Effector memory CD4-positive, alpha-beta T cell (primary cell): ENCODE data around the gene SOWAHA.
A peak's percentile ranks its signal among the peaks of the same experiment; 100 is the strongest.

ENCODE experiments used
- DNase-seq, 3 donors: peaks; one replicate each; pipeline ENCODE4 v3.0.0-alpha.2; 2020
- H3K27ac ChIP-seq: 2 replicates; pipeline ENCODE4 v1.7.0; 2013; ENCODE audit warnings: mild to moderate bottlenecking, low read length, moderate library complexity; ENCODE audit not compliant: insufficient read depth, poor library complexity, severe bottlenecking
- H3K27me3 ChIP-seq: replicated peaks from 2 replicates; pipeline ENCODE4 v1.7.0; 2013; ENCODE audit warnings: mild to moderate bottlenecking, low read length; ENCODE audit not compliant: insufficient read depth, control insufficient read depth, poor library complexity, severe bottlenecking
- H3K36me3 ChIP-seq: 2 replicates; pipeline ENCODE4 v1.7.0; 2013; ENCODE audit warnings: mild to moderate bottlenecking, low read length, moderate library complexity; ENCODE audit not compliant: control insufficient read depth, insufficient read depth
- H3K4me1 ChIP-seq: 2 replicates; pipeline ENCODE4 v1.7.0; 2013; ENCODE audit warnings: low read length, mild to moderate bottlenecking; ENCODE audit not compliant: control insufficient read depth, insufficient read depth, poor library complexity, severe bottlenecking
- H3K4me3 ChIP-seq: 2 replicates; pipeline ENCODE4 v1.7.0; 2013; ENCODE audit warnings: low read length, low read depth, mild to moderate bottlenecking; ENCODE audit not compliant: insufficient read depth, poor library complexity, severe bottlenecking
- H3K9me3 ChIP-seq: 2 replicates; pipeline ENCODE4 v1.7.0; 2013; ENCODE audit warnings: mild to moderate bottlenecking, low read length, moderate library complexity; ENCODE audit not compliant: control insufficient read depth
- total RNA-seq, 3 donors: gene quantifications; one replicate each; lab custom pipeline; 2026; lab: John Stamatoyannopoulos, UW

The SOWAHA gene
- 0 reads per million in 3 donors for total RNA-seq

DNA sequence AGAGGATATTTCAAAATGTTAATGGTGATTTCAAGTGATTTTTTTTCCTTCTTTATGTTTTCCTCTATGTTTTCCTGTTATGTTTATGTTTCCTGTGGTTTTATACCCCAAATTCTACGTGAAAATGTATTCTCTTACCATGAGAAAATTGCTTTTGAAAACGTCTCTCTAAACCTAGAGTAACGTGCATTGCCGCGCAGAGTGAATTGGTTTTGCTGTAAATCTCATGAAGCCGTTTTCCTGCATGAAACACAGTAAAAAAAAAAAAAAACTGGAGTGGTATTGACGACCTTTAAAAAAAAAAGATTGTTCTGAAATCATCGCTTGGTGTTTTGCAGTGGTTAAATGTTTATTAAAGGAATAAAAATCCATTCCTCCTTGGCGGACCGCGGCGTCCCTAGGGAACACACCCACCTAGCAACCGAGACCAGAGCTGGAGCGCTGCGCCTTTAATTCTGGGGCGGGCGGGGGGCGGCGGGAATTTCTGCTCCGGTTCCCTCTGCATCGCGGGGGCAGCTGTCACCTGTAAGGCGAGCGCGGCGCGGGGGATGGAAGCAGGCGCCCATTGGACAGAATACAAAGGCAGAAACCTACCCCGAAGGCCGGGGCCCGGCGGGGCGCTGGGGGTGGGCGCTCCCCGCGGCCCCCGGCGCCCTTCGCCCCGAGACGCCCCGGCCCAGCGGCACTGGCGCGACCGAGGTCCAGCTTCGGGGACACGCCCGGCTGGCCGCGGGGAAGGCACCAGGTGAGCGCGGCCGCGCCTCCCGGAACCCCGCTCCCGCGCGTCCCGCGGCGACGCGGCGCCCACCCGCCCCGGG, at the start of gene SOWAHA:
Gene SOWAHA, plus strand, starts transcription at position 522 of the 818 bp plus-strand sequence. CDS start 320 bp downstream, outside the sequence.
- H3K27ac ChIP-seq: no peak within 1 kb of the TSS
- H3K9me3 ChIP-seq: no peaks in the 10 kb centered on the region
- peak within 1 kb of the TSS; percentile 55 for H3K4me3 ChIP-seq
- DNase-seq: no peak
- H3K36me3 ChIP-seq: no peaks in the 10 kb centered on the region
- H3K4me1 ChIP-seq: peaks cover 14% of the 10 kb centered on the region
- peaks cover 25% of the 10 kb centered on the region for H3K27me3 ChIP-seq

DNA sequence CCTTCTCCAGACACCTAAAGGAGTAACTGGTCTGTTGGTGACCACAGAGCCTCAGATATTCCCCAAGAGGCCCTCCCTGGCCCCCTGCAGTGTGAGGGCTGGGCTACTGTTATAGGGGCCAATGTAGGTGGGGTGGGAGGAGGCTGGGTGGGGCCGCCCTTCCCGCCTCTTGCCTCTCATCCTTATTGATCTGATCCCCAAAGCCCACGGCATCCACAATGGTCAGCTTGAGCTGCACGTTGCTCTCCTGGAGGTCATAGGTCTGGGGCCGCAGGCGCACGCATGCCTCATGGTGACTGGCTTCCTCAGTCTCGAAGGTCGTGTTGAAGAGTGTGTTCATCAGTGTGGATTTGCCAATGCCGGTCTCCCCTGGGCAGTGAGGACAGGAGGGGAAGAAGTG, 49.1 kb upstream of the SOWAHA start:
- Histone ChIP-seq H3K27ac (no peak overlapping the region), H3K9me3 (no peaks in the 10 kb centered on the region), H3K36me3 (no peaks in the 10 kb centered on the region), H3K27me3 (no peaks in the 10 kb centered on the region), H3K4me1 (no peaks in the 10 kb centered on the region), H3K4me3 (no peak overlapping the region)
- no peak for DNase-seq

DNA sequence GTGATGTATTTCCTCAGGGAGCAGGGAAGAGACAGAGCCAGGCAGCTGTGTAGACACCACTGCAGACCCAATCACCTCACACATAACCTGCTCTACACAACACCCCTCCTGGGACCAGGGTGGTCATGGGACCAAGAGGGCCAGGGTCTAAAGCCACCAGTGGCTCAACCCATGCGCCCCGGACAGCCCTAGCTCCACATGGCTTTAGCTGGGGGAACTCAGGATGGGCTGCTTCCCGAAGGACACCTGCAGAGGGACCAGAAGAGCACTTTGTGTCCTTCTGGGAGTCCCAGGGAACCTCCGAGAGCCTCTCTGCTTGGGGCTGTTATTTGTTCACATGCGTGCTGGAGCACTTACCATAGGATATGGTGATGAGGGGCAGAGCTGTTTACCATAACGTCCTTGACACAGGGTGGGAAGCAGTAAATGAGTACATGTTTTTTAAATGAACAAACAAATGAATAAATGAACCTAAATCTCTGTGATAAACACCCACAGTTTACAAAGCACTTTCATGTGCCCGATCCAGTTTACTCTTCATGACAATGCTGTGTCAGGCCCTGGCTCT, 48.3 kb upstream of the SOWAHA start:
- H3K27ac ChIP-seq: no peak overlapping the region
- H3K27me3 ChIP-seq: no peaks in the 10 kb centered on the region
- no peaks in the 10 kb centered on the region for H3K36me3 ChIP-seq
- no peaks in the 10 kb centered on the region for H3K4me1 ChIP-seq
- H3K4me3 ChIP-seq: no peak overlapping the region
- no peak for DNase-seq
- H3K9me3 ChIP-seq: no peaks in the 10 kb centered on the region

DNA sequence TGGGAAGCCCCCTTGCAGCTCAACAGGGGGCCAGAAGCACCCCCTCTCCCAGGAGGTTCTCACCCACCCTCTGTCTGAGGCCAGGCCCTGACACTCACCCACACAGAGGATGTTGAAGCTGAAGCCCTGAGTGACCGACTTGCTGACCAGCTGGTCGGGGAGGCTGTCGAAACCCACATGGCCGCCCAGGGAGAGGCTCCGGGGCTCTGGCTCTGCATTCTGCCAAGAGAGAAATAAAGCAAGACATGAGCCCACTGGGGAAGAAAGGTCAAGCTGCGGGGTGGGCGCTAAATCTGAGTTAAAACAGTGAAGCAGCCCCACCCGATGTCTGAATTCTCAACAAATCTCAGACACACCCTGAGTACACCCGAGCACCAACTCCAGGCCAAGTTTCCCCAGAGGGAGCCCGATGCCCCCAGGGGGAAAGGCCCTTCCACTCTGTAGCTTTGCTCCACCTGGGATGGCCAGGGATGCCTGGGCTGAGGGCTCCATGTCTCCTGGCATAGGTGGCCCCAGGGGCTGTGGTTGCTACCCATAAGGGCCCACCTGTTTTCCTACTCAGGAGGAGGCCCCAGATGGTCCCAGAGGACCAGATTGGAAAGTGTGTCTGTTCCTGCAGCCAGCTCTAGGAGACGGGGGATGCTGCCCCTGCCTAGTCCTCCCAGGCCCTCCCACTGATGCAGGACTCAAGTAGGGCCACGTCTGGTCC, 47.6 kb upstream of the SOWAHA start:
- H3K36me3 ChIP-seq: no peaks in the 10 kb centered on the region

DNA sequence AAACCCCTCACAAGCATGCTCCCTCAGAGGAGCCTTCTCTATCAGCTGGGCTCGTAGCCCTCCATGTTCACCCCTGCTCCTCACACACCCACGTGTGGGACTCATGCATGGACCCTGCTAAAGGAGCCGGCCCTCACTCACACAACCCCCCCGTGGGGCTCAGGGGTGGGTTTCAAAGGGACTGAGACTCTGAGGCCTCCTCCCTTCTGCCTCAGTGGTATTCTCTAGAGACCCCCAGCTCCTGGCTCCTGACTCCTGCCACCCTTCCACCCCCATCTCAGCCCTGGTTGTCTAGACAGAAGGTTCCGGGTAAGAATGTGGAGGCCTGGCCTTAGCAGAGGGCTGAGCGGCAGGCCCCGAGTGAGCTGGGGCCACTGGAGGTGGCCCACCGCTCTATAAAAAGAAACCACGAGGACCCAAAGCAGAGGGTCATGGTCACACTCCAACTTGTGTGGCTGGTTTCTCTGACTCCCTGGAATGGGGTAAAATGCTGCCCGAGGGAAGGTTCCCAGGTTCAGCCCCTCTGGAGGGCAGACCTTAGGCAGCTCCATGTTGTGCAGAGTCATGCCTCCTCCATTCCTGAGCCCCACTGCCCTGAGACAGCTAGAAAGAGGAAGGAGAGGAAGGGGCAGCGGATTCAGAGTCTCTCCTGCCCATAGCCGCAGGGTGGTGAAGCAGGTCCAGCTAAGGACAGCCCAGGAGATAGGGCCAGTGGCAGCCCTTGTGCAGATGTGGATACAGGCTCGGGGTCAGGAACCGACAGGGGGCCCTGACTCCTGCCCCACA, 46.9 kb upstream of the SOWAHA start:
- DNase-seq: no peak
- Histone ChIP-seq H3K4me3 (no peak overlapping the region), H3K9me3 (no peaks in the 10 kb centered on the region), H3K36me3 (no peaks in the 10 kb centered on the region), H3K4me1 (no peaks in the 10 kb centered on the region), H3K27me3 (no peaks in the 10 kb centered on the region), H3K27ac (no peak overlapping the region)

More for the DNA sequence above, 47.6 kb upstream of the SOWAHA start:
- H3K4me1 ChIP-seq: no peaks in the 10 kb centered on the region
- no peaks in the 10 kb centered on the region for H3K9me3 ChIP-seq
- DNase-seq: no peak
- H3K27ac ChIP-seq: no peak overlapping the region
- no peaks in the 10 kb centered on the region for H3K27me3 ChIP-seq
- H3K4me3 ChIP-seq: no peak overlapping the region

DNA sequence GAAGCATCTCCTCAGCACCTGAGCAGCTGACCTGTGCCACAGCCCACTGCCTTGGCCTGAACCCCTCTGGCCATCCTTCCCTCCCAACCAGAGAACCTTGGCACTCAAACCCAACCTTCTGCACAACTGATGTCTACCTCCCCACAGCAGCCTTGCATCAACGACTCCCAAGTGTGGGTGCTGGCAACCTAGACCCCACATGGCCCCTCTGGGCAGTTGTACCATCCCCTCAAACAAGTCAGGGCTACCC, 46.4 kb upstream of the SOWAHA start:
- H3K27me3 ChIP-seq: no peaks in the 10 kb centered on the region
- H3K4me1 ChIP-seq: no peaks in the 10 kb centered on the region
- no peak overlapping the region for H3K4me3 ChIP-seq
- no peak overlapping the region for H3K27ac ChIP-seq
- H3K9me3 ChIP-seq: no peaks in the 10 kb centered on the region
- no peak for DNase-seq
- H3K36me3 ChIP-seq: no peaks in the 10 kb centered on the region

DNA sequence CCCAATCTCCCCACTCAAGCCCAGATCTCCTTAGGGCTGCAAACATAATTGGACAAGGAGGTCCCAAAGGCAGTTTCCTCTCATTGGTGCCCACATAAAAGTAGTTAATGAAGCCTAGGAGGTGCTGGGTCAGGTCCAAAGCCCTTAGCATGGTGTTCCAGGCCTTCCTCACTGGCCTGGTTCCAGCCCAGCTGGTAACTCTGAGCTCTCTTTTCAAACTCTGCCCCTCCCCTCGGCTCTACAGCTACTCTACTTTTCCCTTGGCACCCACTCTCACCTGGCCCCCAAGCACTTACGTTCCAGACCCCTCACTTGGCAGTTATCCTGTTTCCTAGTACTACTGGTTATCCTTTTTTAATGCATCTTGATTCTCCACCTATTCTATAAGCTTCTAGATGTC, 46.0 kb upstream of the SOWAHA start:
- H3K27me3 ChIP-seq: no peaks in the 10 kb centered on the region
- no peak overlapping the region for H3K27ac ChIP-seq
- no peaks in the 10 kb centered on the region for H3K36me3 ChIP-seq
- H3K4me1 ChIP-seq: no peaks in the 10 kb centered on the region
- no peak overlapping the region for H3K4me3 ChIP-seq
- no peak for DNase-seq
- no peaks in the 10 kb centered on the region for H3K9me3 ChIP-seq

DNA sequence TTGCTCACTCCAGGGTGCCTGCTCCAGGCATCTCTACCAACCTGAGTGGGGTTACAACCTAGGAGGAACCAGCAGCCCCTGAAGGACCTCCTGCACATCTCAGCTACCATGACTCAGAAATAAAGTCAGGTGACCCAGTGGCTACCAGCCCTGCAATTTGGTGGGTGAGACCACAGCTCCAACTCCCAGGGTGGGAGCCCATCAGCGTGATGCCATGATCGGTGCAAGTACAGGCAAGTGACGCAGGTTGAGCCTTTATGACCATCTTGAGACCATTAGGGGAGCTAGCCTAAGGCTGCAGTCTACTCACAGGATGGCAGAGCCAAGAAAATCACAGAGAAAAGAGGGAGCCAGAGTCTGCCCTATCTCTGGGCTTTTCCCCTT, 44.6 kb upstream of the SOWAHA start:
- Histone ChIP-seq H3K36me3 (no peaks in the 10 kb centered on the region), H3K9me3 (no peaks in the 10 kb centered on the region), H3K27ac (no peak overlapping the region), H3K27me3 (no peaks in the 10 kb centered on the region), H3K4me3 (no peak overlapping the region), H3K4me1 (no peaks in the 10 kb centered on the region)
- DNase-seq: no peak

DNA sequence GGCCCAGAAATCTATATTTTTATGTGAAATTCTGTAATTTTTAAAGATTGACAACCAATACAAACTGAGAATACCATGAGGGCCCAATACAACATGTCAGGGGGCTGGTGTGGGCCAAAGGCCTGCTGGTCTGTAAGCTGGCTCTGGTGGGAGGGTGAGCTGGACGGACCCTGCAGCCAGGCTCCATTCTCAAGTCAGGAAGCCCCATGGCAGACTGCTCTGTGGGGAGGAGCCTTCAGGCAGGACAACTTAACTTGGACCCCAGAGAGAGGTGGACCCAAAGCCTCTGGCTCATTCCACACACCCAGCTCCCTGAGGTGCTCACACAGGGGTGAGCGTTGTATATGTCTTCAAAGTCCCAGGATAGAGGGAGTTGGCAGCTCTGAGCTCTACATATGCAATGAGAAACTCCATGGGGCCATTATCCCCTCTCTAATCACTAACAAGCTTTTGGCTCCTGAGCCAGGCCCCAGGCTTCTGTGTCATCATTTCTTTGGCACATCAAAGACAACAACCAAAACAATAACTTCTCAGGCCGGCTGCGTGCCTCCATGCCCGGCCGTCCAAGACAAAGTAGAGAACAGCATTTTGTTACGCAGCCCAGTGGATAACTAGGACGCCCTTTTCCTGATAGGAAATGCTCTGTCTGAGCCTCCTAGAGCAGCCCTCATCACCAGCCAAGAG, 42.5 kb upstream of the SOWAHA start:
- H3K27ac ChIP-seq: no peak overlapping the region
- H3K4me1 ChIP-seq: peaks cover 1% of the 10 kb centered on the region
- no peak for DNase-seq
- H3K4me3 ChIP-seq: no peak overlapping the region
- H3K36me3 ChIP-seq: no peaks in the 10 kb centered on the region
- H3K27me3 ChIP-seq: no peaks in the 10 kb centered on the region
- H3K9me3 ChIP-seq: no peaks in the 10 kb centered on the region
